Erythroblast (primary cell): ENCODE data around the gene UVSSA.

ENCODE experiments used
- DNase-seq, 2 experiments: peaks; one replicate each; lab custom pipeline; 2025; lab: John Stamatoyannopoulos, UW
- GATA1 ChIP-seq: IDR thresholded peaks from 2 replicates; pipeline ENCODE4 v1.6.1; 2011; ENCODE audit warnings: low read depth, mild to moderate bottlenecking, control low read depth, low read length, moderate library complexity
- POLR2A ChIP-seq: IDR thresholded peaks from 2 replicates; pipeline ENCODE4 v1.6.1; 2011; ENCODE audit warnings: mild to moderate bottlenecking, low read length

The UVSSA gene

DNA sequence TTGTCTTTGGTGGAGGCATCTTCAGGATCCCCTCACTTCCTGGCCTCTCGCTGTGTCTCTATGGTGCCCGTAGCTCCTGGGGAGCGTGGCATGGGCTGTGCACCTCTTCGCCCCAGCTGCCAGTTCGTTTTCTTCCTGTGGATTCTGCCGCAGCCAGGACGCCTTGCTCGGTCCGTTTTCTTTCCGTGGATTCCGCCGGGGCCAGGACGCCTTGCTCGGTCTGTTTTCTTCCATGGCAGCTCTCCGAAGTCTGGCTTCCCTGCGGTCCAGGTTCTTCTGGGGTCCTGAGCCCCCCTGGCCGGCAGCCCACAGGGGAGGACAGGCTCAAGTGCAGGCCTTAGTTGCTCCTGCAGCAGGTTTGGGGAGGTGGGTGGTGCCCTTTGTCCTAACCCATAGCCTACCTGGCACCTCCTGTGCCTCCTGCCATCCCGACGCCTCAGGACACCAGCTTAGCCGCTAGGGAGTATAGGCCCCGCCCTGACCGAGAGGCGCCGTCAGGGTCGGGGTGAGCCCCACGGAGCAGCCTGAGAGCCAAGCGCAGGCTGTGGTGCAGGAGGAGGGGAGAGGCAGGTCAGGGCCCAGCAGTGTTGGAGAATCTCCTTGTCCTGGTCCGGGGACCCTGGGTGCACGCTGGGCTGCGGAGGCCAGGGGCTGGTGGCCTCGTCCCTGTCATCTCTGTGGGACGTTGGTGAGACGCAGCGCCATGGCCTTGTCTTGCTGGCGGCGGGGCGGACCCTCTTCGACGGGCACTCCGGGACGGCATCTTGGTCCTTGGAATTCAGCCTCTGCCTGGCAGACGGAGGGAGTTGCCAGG is 27.1 kb downstream of the UVSSA start:
- no peak for TF ChIP-seq POLR2A
- no peak for TF ChIP-seq GATA1

DNA sequence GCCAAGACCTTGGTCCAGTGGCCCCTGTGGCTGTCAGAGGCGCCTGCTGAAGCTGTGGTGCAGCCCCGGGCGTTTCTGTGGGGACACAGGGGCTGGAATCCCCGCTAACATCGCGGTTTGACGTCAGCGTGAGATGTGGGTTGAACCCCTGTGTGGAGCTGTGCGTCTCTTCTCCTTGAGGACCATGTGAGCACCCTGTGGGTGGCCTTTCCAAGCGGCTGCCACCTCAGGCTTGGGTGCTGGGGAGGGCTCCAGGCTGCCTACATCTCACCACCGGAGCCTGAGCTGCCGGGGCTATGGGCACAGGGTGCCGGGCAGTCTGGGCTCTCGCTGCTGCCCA is 27.7 kb downstream of the UVSSA start:
- TF ChIP-seq POLR2A (no peak), GATA1 (no peak)
- no peak for DNase-seq

More for the DNA sequence above, 27.1 kb downstream of the UVSSA start:
- no peak for DNase-seq

DNA sequence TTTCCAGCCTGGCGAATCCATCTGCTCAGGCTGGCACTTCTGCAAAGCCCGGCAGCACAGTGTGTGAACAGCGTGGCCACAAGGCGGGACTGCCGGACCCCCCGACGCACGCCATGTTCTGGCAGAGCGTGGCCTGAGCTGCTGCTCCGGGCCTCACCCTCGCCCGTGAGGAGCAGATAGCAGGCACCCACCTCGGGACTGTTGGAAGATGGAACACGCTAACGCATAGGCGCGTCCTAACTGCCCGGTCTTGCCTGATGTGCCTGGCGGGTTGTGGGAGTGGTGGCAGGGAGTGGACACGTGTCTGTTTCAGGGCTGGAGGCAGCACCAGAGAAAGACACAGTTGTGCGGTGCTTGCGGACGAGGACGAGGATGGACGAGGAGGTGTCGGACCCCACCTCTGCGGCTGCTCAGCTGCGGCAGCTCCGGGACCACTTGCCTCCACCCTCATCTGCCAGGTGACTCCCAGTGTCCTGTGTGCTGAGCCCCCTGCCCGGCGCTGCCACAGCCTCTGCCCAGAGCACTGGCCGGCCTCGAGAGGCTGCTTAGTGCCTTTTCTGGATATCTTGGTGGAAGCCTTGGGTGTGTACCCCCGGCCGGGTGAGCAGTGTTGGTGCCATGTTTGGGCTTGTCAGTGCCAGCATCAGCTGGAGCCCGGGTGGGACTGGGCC is 28.2 kb downstream of the UVSSA start:
- no peak for DNase-seq
- TF ChIP-seq POLR2A = no peak
- TF ChIP-seq GATA1 = no peak

DNA sequence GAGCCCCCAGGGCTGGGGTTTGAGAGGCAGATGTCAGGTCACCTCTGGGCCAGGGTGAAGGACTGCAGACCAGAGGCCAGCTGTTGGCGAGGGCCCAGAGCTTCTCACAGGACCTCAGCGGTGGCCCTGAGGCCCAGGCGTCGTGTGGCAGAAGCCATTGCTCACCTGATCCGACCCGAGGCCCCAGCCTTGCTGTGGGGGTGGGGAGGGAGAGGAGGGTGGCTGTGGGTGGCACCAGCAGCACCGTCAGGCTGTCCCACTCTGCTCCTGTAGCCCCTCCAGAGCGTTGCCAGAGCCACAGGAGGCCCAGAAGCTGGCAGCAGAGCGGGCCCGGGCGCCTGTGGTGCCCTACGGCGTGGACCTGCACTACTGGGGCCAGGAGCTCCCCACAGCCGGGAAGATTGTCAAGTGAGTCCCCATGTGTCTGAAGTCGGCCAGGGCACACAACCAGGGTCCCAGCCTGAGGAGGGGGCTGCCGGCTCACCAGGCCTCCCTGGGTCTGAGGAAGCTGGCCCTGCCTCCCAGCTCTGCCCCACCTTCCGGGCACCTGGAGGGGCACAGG is 28.8 kb downstream of the UVSSA start:
- TF ChIP-seq GATA1 (no peak), POLR2A (no peak)
- DNase-seq = no peak

DNA sequence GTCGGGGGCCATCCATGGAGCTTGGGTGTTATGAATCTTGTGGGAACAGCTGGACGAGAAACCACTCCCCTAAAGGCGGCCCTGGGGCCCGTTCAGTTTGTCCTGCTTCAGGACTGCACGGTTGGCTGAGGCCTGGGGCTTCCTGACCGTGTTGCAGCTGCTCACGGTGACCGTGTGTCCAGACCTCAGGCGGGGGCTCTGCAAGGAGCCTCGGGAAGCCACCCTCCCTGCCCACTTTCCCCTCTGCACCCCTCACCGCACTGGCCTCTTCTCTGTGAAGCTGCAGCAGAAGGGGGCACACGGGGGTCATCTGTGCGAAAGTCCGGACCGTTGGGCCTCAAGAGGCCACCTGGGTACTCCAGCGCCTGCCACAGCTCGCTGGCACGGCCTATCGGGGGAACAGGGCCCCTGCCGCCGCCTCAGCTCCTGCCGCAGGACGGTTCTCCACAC is 29.4 kb downstream of the UVSSA start:
- no peak for DNase-seq
- no peak for TF ChIP-seq GATA1
- TF ChIP-seq POLR2A = no peak

DNA sequence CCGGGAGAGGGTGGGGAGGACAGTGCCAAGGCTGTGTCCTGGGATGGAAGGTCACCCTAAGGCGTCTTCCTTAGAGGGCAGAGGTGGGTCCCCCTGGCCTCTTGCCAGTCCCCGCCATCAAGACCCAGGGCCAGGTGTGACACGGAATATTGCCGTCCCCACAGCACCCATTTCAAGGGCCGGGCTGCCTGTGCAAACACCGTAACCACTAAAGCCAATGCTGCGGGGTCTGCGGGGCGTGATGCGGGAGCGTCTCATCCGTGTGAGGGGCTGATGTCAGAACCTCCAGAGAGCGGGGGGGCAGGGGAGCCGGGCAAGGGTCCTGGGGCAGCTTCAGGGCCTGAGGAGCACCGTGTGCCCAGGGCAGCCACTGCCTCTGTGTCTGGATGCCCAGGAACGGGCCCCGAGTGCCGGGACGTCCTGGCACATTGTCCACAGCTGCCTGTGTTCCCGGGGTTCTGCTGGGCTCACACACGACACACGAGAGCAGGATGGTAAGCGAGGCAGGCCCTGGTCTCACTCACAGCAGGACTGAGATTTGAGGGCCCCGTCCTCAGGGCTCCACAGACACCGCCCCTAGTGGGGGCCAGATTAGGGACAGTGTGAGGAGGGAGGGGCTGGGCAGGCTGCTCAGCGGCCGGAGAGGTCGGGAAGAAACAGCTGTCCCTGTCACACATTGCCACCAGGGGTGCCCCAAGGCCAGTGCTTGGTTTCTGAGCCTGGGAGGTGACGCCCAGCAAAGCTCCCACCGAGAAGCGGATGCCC is 30.0 kb downstream of the UVSSA start:
- no peak for DNase-seq
- TF ChIP-seq POLR2A (no peak), GATA1 (no peak)

DNA sequence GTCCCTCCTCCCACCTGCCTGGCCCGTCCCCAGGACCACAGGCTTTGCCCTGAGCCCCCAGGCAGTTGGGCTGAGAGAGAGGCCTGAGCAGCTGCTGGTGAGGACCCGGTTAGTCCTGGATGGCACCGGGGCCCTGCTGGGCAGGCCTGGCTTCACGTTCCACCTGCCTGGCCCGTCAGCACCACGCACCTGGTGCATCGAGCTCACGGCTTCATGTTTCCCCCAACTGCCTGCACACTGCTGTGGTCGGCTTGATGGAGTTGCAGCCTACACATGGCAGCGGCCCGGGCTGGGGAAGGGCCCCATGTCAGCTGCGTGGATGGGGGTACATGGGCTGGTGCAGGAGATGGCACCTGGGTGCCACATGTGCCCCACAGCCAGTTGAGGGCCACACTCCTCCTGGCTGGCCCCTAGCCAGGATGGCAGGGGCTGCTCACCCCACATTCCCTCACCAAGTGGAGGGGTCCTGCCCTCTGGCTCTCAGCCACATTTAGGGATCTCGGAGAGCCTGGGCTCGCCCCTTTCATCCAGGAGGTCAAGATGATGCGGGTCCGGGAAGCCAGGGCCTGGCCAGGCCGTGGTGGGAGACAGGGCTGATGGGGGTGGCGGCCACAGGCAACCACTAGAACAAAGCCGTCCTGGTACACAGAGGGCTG is 30.7 kb downstream of the UVSSA start:
- TF ChIP-seq POLR2A = no peak
- TF ChIP-seq GATA1 = no peak
- DNase-seq = no peak

DNA sequence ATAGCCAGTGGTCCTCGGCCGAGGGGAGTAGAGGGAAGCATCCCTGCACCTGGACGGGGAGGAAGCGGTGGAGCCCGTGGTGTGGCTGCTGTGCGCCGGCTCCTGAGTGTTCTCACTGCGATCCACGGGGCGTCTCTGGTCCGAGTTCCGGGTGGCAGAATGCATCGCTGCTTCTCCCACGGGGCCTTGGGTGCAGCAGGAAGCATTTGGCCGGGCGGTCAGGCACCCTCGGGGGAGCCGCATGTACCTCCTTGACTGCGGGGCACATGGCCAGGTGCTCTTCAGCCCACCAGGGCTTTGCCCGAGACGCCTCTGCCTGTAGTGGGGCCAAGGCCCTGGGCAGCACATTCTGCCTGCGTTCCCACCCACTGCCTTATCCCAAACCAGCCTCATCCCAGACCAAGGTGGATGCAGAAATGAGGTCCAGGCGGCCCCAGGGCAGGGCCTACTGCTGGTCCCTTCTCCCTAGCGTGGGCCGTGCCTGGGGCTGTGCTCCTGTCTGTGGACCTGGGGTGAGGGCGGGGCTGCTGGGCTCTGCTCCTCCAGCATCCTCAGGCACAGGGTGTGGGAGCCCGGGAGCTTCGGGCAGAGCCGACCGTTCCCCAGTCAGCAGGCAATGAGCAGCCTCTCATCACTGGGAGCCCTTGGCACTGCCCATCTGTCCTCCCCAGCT is 31.7 kb downstream of the UVSSA start:
- no peak for DNase-seq
- TF ChIP-seq POLR2A (no peak), GATA1 (no peak)

DNA sequence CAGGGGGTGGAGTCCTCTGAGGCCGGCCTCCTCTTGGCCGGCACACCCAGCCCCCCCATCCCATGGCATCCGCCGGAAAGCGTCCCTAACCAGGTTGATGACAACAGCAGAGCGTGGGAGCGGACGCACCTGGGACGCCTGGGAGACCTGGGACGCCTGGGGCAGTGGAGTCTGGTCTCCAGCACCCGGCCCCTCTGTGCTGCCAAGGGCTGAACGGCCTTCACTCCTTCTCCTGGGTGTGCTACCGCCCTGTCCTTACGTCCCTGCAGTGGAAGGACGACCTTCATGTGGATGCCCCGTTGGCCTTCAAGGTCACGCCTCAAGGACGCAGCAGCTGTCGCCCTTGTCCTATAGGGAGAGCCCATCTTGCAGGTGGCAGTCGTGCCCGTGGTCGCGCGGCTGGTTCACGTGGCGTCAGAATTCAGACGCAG is 32.4 kb downstream of the UVSSA start:
- DNase-seq = no peak
- TF ChIP-seq POLR2A = no peak
- TF ChIP-seq GATA1 = no peak

DNA sequence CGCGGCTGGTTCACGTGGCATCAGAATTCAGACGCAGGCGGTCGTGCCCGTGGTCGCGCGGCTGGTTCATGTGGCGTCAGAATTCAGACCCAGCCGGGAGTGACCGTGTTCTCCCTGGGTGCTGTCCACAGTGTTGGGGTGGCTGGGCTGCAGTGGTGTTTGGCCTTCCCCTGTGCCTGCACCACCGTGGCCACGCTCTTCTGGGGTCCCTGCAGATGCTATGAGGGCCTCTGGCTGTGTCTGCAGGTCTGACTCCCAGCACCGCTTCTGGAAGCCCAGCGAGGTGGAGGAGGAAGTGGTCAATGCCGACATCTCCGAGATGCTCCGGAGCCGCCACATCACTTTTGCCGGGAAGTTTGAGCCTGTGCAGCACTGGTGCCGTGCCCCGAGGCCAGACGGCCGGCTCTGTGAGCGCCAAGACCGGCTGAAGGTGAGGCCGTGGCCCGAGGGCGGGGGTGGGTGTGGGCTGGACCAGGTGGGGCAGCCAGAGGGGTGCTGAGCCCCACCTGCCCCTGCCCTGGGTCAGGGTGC is 32.9 kb downstream of the UVSSA start:
- no peak for DNase-seq
- TF ChIP-seq GATA1 (no peak), POLR2A (no peak)

DNA sequence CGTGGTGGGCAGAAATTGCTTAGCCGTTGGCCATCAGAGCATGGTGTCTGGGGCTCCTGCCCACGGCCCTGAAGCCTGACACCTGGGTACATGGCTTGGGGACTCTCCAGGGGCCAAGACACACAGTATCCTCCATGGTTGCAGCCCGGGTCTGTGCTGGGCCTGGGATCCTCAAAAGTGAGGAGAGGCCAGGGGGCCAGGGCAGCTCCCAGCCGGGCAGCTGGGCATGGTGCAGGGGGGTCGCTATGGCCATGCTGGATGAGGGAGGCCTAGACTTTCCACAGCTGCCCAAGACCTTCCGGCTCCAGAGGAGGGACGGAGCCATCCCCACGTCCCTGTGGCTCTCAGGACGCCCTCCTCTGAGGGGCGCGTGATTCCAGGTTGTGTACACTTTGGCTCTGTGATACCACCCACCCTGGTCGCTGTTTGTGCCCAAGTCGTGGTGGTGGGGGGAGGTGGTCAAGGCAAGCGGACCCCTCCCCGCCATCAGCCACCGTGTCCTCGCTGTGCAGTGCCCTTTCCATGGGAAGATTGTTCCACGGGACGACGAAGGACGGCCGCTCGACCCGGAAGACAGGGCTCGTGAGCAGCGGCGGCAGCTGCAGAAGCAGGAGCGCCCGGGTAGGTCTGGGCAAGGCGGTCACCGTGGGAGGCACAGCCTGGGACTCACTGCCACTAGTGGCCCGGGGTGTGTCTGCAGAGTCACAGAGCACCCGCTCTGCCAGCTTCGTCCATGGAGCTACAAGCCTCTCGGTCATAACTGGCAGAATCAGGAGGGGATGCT is 33.6 kb downstream of the UVSSA start:
- DNase-seq = no peak
- no peak for TF ChIP-seq GATA1
- no peak for TF ChIP-seq POLR2A

DNA sequence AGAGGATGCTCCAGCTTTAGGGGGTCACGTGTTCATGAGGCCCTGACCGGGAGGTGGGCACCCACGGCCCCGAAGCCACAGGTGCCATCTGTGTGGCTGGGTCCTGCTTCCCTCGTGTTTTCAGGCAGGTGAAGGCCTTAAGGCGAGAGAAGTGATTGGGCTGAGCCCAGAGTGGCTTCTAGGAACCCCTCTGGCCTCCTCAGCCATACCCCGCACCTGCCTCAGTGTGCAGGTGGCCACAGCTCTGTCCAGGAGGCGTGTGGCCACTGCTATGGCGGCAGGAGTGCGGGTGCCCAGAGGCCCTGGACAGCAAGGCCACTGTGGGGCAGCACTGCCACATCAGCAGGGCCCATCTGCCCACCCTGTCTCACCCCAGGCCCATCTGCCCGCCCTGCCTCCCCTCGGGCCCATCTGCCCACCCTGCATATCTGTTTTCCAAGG is 34.2 kb downstream of the UVSSA start:
- DNase-seq = no peak
- TF ChIP-seq POLR2A (no peak), GATA1 (no peak)
